Stimulated activated memory B cell treated with anti-CD40 and anti-IgM and Interleukin-4, amounts not matched to agents 10 μg/mL and 1 μg/mL and 100 μg/mL, for 72 hours (primary cell): ENCODE results near the gene DNMT3A.

Experiments
- ATAC-seq: fragments of 150-1000 bp; cut with Tn5 transposase; 2 replicates; pipeline ENCODE4 v1.10.0; 2021
- H3K27ac Mint-ChIP-seq: one replicate; pipeline ENCODE4 v1.8.0; 2022; ENCODE audit warnings: mild to moderate bottlenecking, mixed read lengths
- H3K27me3 Mint-ChIP-seq: one replicate; pipeline ENCODE4 v1.8.0; 2022; ENCODE audit warnings: mixed read lengths
- H3K36me3 Mint-ChIP-seq: one replicate; pipeline ENCODE4 v1.8.0; 2022; ENCODE audit warnings: mixed read lengths
- H3K4me1 Mint-ChIP-seq: one replicate; pipeline ENCODE4 v1.8.0; 2022; ENCODE audit warnings: mixed read lengths
- H3K4me3 Mint-ChIP-seq: one replicate; pipeline ENCODE4 v1.8.0; 2022; ENCODE audit warnings: mild to moderate bottlenecking, moderate library complexity, mixed read lengths
- H3K9me3 Mint-ChIP-seq: one replicate; pipeline ENCODE4 v1.8.0; 2022; ENCODE audit warnings: mixed read lengths

The DNMT3A gene

DNA sequence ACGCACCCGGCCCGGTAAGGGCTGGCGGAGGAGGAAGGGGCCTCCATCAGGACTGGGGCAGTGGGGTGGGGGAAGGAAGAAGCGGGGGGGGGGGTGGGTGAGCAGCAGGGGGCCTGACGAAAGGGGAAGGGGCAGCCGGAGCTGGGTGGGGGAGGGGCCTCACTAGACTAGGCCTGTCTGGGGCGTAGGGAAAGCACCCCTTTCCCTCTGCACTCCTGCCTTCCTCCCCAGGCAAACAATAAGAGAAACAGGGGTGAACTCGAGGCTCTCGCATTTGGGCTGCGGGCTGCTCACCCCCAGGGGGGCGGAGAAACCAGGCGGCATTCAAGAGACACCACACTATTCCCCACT, 90.7 kb downstream of the DNMT3A start:
- Mint-ChIP-seq H3K9me3 (no peaks in the 10 kb centered on the region), H3K4me1 (peaks cover 24% of the 10 kb centered on the region), H3K27ac (peak overlapping the region; percentile 75), H3K4me3 (peak overlapping the region; percentile 66), H3K36me3 (peaks cover 52% of the 10 kb centered on the region), H3K27me3 (no peaks in the 10 kb centered on the region)
- ATAC-seq, result peak; percentile 6

DNA sequence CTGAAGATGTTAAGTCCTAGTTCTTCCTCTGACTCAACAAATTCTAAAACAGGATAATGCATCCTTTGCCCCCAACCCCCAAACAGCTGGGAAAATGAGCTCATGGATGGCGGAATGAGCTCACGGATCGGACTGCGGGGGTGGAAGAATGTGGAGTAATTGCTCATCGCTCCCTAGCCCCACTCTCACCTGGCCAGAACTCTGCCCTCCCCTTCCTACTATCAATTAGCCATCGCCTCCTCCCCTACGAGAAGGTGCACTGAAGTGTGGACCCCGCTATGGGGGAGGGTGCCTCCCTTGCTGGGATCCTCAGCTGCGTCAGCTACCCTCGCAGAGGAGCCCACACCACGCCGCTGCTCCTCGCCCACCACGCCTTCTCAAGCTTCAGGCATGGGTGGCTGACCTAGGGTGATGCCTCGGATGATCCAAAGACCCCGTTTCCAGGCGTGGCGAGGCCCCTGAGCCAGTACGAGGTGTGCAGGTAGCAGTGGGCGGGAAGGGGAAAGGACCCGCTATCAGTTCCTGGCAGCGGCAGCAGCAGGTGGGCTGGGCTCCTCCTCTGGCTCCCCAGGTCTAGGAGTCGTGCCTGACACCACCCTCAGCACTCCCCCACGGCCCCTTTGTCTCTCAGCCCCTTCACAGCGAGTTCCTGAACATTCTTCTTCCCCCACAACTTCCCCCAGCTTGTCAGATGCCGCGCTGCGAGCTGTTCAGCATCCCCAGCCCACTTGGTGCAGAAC, 91.2 kb downstream of the DNMT3A start:
- H3K4me1 Mint-ChIP-seq, result peaks cover 24% of the 10 kb centered on the region
- no peaks in the 10 kb centered on the region for H3K27me3 Mint-ChIP-seq
- peak; percentile 5 for ATAC-seq
- H3K9me3 Mint-ChIP-seq, result no peaks in the 10 kb centered on the region
- H3K27ac Mint-ChIP-seq, result peak overlapping the region; percentile 75
- peak overlapping the region; percentile 66 for H3K4me3 Mint-ChIP-seq
- peaks cover 52% of the 10 kb centered on the region for H3K36me3 Mint-ChIP-seq

DNA sequence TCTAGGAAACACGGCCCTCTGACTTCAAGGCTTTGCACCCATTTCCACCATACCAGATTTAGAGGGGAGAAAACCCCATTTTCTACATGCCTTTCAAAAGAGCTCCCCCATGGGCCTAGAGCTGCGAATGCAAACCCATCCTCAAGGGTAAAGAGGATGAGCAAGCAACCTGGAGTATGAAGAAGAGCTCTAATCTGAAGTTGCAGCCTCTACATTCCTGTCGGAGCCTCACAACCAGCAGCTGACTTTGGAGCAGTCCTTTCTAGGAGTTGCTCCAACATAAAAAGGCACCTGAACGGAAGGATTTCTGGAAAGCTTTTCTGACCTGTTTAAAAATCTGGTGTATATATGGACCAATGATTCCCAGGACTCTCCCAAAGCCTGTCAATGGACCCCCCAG, 91.9 kb downstream of the DNMT3A start:
- H3K9me3 Mint-ChIP-seq, result no peaks in the 10 kb centered on the region
- H3K36me3 Mint-ChIP-seq, result peaks cover 53% of the 10 kb centered on the region
- H3K27ac Mint-ChIP-seq, result no peak overlapping the region
- ATAC-seq, result no peak
- no peaks in the 10 kb centered on the region for H3K27me3 Mint-ChIP-seq
- peaks cover 24% of the 10 kb centered on the region for H3K4me1 Mint-ChIP-seq
- no peak overlapping the region for H3K4me3 Mint-ChIP-seq

DNA sequence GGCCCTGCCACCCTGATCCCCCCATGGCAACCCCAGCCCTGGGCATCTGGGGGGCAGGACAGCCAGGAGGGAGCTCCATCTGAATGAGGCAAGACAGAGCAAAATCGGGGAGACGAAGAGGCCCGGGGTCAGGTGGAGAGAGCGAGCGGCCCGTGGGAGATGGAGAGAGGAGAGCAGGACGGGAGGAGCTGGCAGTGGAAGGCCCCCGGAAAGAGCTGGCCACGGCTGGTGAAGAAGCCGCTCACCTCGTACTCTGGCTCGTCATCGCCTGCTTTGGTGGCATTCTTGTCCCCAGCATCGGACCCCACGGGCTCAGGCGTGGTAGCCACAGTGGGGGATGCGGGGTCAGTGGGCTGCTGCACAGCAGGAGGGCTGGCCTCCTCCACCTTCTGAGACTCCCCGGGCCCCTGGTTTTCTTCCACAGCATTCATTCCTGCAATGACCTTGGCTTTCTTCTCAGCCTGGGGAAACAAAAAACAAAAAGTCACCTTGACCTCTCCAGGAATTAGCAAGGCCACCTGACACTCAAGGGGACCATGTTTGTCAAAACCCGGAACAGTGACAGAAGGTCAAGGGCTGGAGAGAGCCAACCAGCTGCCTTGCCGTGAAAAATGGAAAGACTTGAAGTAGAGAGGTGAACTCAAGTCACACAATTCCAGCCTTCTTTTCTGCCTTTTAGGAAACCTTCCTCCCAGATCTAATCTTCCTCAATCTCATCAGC, 93.8 kb downstream of the DNMT3A start:
- Mint-ChIP-seq H3K4me3 (no peak overlapping the region), H3K27ac (no peak overlapping the region), H3K9me3 (no peaks in the 10 kb centered on the region), H3K27me3 (no peaks in the 10 kb centered on the region), H3K4me1 (peaks cover 19% of the 10 kb centered on the region), H3K36me3 (peaks cover 59% of the 10 kb centered on the region)
- no peak for ATAC-seq

DNA sequence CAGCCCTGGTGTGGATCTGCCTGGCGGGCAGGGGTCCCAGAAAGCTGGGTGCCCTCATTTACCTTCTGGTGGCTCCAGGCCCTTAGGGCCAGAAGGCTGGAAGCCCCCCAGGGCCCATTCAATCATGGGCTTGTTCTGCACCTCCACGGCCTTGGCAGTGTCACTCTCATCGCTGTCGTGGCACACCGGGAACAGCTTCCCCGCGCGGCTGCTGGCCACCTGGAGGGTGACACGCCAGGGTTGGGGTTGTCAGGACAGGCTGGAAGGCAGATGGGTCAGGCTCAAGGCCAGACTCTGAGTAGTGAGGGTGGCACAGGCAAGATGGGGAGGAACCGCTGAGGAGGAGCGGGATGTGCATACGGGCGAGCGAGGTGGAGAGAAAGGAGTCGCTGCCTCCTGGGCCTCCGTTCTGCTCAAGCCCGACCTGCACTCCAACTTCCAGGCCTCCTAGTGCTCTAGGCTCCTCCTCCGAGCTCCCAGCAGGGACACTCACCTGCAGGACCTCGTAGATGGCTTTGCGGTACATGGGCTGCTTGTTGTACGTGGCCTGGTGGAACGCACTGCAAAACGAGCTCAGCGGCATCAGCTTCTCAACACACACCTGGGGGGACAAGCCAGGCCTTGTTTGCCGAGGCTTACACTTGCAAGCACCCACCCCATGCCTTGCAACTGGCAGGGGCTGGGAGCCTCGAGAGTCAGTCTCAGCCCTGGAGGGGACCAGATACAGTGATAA, 95.0 kb downstream of the DNMT3A start:
- peaks cover 71% of the 10 kb centered on the region for H3K36me3 Mint-ChIP-seq
- no peak overlapping the region for H3K27ac Mint-ChIP-seq
- no peak overlapping the region for H3K4me3 Mint-ChIP-seq
- ATAC-seq, result no peak
- H3K27me3 Mint-ChIP-seq, result no peaks in the 10 kb centered on the region
- H3K9me3 Mint-ChIP-seq, result no peaks in the 10 kb centered on the region
- peaks cover 15% of the 10 kb centered on the region for H3K4me1 Mint-ChIP-seq

GRCh38 chr2:25246001-25246400, 95.7 kb downstream of the DNMT3A start:
- no peak for ATAC-seq
- H3K27me3 Mint-ChIP-seq, result no peaks in the 10 kb centered on the region
- H3K4me1 Mint-ChIP-seq, result peaks cover 9% of the 10 kb centered on the region
- no peaks in the 10 kb centered on the region for H3K9me3 Mint-ChIP-seq
- no peak overlapping the region for H3K4me3 Mint-ChIP-seq
- H3K36me3 Mint-ChIP-seq, result peaks cover 78% of the 10 kb centered on the region
- H3K27ac Mint-ChIP-seq, result no peak overlapping the region

- Mint-ChIP-seq H3K4me3 (no peak overlapping the region), H3K27me3 (no peaks in the 10 kb centered on the region), H3K4me1 (peaks cover under 1% of the 10 kb centered on the region), H3K27ac (no peak overlapping the region), H3K36me3 (peaks cover 81% of the 10 kb centered on the region), H3K9me3 (no peaks in the 10 kb centered on the region)
- ATAC-seq, result no peak
These were observed 96.6 kb downstream of the DNMT3A start for GRCh38 chr2:25245141-25245540.

DNA sequence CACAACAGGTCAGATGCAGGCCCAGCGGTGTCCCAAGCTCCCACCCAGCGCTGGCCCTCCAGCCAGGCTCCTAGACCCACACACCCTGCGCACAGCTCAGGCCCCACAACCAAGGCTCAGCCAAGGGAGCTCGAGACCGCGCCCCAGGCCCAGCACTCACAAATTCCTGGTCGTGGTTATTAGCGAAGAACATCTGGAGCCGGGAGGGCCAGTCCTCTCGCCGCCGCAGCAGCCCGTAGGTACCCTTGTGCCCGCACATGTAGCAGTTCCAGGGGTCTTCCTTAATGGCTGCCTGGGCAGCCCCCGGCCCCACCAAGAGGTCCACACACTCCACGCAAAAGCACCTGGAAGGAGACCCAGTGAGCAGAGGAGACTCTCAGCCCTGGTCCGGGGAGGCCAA, 97.7 kb downstream of the DNMT3A start:
- H3K4me1 Mint-ChIP-seq, result no peaks in the 10 kb centered on the region
- H3K27me3 Mint-ChIP-seq, result no peaks in the 10 kb centered on the region
- no peak overlapping the region for H3K4me3 Mint-ChIP-seq
- ATAC-seq, result no peak
- H3K27ac Mint-ChIP-seq, result no peak overlapping the region
- no peaks in the 10 kb centered on the region for H3K9me3 Mint-ChIP-seq
- peaks cover 84% of the 10 kb centered on the region for H3K36me3 Mint-ChIP-seq

DNA sequence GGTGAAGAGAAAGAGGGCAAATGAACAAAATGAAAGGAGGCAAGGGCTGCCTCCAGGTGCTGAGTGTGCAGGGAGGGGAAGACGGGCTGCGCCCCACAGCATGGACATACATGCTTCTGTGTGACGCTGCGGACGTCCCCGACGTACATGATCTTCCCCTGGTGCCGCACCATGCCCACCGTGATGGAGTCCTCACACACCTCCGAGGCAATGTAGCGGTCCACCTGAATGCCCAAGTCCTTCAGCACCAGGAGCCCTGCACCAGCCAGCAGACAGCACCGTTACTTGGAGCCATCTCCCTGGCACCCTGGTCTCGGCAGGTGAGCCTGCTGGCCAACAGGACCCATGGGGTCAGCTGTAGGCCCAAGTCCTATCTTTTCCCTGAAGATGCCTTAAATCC, 100.3 kb downstream of the DNMT3A start:
- ATAC-seq, result no peak
- Mint-ChIP-seq H3K9me3 (no peaks in the 10 kb centered on the region), H3K4me1 (no peaks in the 10 kb centered on the region), H3K4me3 (no peak overlapping the region), H3K27me3 (no peaks in the 10 kb centered on the region), H3K27ac (no peak overlapping the region), H3K36me3 (peaks cover 83% of the 10 kb centered on the region)

GRCh38 chr2:25240636-25241035, 101.1 kb downstream of the DNMT3A start:
- Mint-ChIP-seq H3K27ac (no peak overlapping the region), H3K27me3 (no peaks in the 10 kb centered on the region), H3K36me3 (peaks cover 79% of the 10 kb centered on the region), H3K4me1 (no peaks in the 10 kb centered on the region), H3K4me3 (no peak overlapping the region), H3K9me3 (no peaks in the 10 kb centered on the region)
- ATAC-seq, result no peak

DNA sequence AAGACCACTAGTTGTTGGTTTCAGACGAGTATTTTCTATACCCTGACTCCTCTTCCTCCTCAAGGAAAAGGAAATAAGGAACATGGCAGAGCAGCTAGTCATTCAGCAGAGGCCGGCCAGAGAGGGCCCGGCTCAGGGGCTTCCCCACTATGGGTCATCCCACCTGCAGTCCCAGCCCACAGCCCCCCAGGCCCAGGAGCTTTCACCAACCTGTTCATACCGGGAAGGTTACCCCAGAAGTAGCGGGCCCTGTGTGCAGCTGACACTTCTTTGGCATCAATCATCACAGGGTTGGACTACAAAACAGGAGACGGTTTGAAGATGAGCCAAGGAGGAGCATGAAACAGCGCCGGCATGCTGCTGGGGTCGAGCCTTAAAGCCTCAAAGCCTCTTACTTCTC, 102.8 kb downstream of the DNMT3A start:
- no peaks in the 10 kb centered on the region for H3K27me3 Mint-ChIP-seq
- no peak for ATAC-seq
- no peak overlapping the region for H3K4me3 Mint-ChIP-seq
- no peak overlapping the region for H3K27ac Mint-ChIP-seq
- H3K9me3 Mint-ChIP-seq, result no peaks in the 10 kb centered on the region
- H3K36me3 Mint-ChIP-seq, result peaks cover 80% of the 10 kb centered on the region
- H3K4me1 Mint-ChIP-seq, result no peaks in the 10 kb centered on the region

GRCh38 chr2:25237764-25238163, 104.0 kb downstream of the DNMT3A start:
- no peak overlapping the region for H3K27ac Mint-ChIP-seq
- peaks cover 81% of the 10 kb centered on the region for H3K36me3 Mint-ChIP-seq
- H3K4me3 Mint-ChIP-seq, result no peak overlapping the region
- no peaks in the 10 kb centered on the region for H3K9me3 Mint-ChIP-seq
- no peaks in the 10 kb centered on the region for H3K4me1 Mint-ChIP-seq
- ATAC-seq, result no peak
- no peaks in the 10 kb centered on the region for H3K27me3 Mint-ChIP-seq

DNA sequence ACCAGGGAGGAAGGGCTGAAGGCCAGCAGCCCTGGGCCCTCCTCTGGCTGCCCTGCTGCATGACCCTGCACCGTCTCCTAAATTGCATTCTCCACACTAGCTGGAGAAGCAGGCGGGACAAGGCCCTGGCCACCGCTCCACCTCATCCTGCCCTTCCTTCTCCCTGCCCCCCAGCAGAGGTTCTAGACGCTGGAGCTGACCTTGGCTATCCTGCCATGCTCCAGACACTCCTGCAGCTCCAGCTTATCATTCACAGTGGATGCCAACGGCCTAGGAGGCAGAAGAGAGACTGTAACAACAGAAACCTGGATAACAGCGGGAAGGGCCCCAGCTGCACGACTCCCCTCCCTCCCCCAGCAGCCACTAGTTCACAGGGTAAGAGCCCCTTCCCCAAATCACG, 105.0 kb downstream of the DNMT3A start:
- Mint-ChIP-seq H3K4me3 (no peak overlapping the region), H3K27me3 (no peaks in the 10 kb centered on the region), H3K4me1 (no peaks in the 10 kb centered on the region), H3K27ac (no peak overlapping the region), H3K9me3 (no peaks in the 10 kb centered on the region), H3K36me3 (peaks cover 77% of the 10 kb centered on the region)
- no peak for ATAC-seq

DNA sequence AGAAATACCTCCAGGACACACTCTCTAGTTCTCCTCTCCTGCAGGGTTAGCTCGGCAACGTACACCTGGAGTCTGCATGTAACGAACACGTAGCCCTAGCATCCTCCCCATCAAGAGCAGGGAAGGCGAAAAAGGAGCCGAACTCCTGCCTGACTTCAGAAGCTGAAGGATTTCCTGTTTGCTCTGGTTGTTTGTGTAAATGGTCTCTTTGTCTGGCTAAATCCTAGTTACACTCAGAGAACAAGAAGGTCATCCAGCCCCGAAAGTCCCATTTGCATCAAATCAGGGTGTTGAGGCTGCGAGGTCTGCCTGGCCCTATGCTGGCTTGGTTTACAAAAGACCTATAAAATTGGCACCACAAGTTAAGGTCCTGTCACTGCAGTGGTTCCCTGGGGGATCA, 107.0 kb downstream of the DNMT3A start:
- no peak overlapping the region for H3K4me3 Mint-ChIP-seq
- no peak overlapping the region for H3K27ac Mint-ChIP-seq
- ATAC-seq, result no peak
- H3K9me3 Mint-ChIP-seq, result no peaks in the 10 kb centered on the region
- H3K36me3 Mint-ChIP-seq, result peaks cover 57% of the 10 kb centered on the region
- no peaks in the 10 kb centered on the region for H3K27me3 Mint-ChIP-seq
- no peaks in the 10 kb centered on the region for H3K4me1 Mint-ChIP-seq

GRCh38 chr2:25233916-25234605, 107.7 kb downstream of the DNMT3A start:
- no peaks in the 10 kb centered on the region for H3K4me1 Mint-ChIP-seq
- peaks cover 51% of the 10 kb centered on the region for H3K36me3 Mint-ChIP-seq
- no peaks in the 10 kb centered on the region for H3K9me3 Mint-ChIP-seq
- H3K27me3 Mint-ChIP-seq, result no peaks in the 10 kb centered on the region
- H3K4me3 Mint-ChIP-seq, result no peak overlapping the region
- H3K27ac Mint-ChIP-seq, result no peak overlapping the region
- ATAC-seq, result no peak
